Fibroblast of lung (primary cell): ENCODE data around the gene ZKSCAN4. TPM values are rescaled to one million over a fixed set of nuclear protein-coding genes. Genes with fewer than 3 reads are reported as not detected.

ENCODE experiments used
- DNase-seq, 2 donors: peaks; one replicate each; pipeline versions ENCODE4 v3.0.0 to v3.0.0-alpha.2; 2010; ENCODE audit warnings: low read depth in 2 of 2
- H2AFZ ChIP-seq: 2 replicates; pipeline ENCODE4 v1.5.1; 2012; ENCODE audit warnings: low read length, control low read depth, inconsistent platforms
- H3K27ac ChIP-seq: 2 replicates; pipeline ENCODE4 v1.5.1; 2011; ENCODE audit warnings: low read length, control low read depth; ENCODE audit not compliant: insufficient read depth
- H3K27me3 ChIP-seq: 2 replicates; pipeline ENCODE4 v1.5.1; 2011; ENCODE audit warnings: mild to moderate bottlenecking, low read length; ENCODE audit not compliant: control insufficient read depth, insufficient read depth
- H3K36me3 ChIP-seq: 2 replicates; pipeline ENCODE4 v1.5.1; 2011; ENCODE audit warnings: low read length; ENCODE audit not compliant: control insufficient read depth, insufficient read depth
- H3K4me1 ChIP-seq: 2 replicates; pipeline ENCODE4 v1.5.1; 2011; ENCODE audit warnings: low read length; ENCODE audit not compliant: control insufficient read depth, insufficient read depth; ENCODE audit errors: extremely low read depth
- H3K4me2 ChIP-seq: 2 replicates; pipeline ENCODE4 v1.5.1; 2011; ENCODE audit warnings: low read length, control low read depth; ENCODE audit not compliant: insufficient read depth; ENCODE audit errors: extremely low read depth
- H3K4me3 ChIP-seq, 4 experiments: fragments of 200-600 bp in 1 of 4; sonication (generic) in 1 of 4; replicated peaks in 1 of 4; 2 replicates each; pipeline ENCODE4 v1.5.1; 2011 to 2016; ENCODE audit warnings: low read length in 4 of 4, low read depth in 3 of 4, mild to moderate bottlenecking in 3 of 4, control low read depth in 2 of 4, inconsistent platforms in 1 of 4, mixed read lengths in 1 of 4; ENCODE audit not compliant: insufficient read depth in 1 of 4; ENCODE audit errors: control extremely low read depth in 1 of 4
- H3K79me2 ChIP-seq: 2 replicates; pipeline ENCODE4 v1.5.1; 2012; ENCODE audit warnings: mild to moderate bottlenecking, low read length, inconsistent platforms; ENCODE audit not compliant: control insufficient read depth, insufficient read depth
- H3K9ac ChIP-seq: 2 replicates; pipeline ENCODE4 v1.5.1; 2011; ENCODE audit warnings: mild to moderate bottlenecking, low read length, control low read depth; ENCODE audit not compliant: insufficient read depth
- H3K9me3 ChIP-seq: 2 replicates; pipeline ENCODE4 v1.5.1; 2012; ENCODE audit warnings: low read depth, low read length; ENCODE audit not compliant: control insufficient read depth, insufficient read depth
- H4K20me1 ChIP-seq: 2 replicates; pipeline ENCODE4 v1.5.1; 2011; ENCODE audit warnings: low read length; ENCODE audit not compliant: control insufficient read depth, insufficient read depth; ENCODE audit errors: extremely low read depth
- CTCF ChIP-seq, 2 donors: IDR thresholded peaks in 1 of 2; conservative IDR thresholded peaks in 1 of 2; 1 replicate in 1 of 2; 2 replicates in 1 of 2; pipeline ENCODE4 v1.5.1; 2011 to 2012; ENCODE audit warnings: low read length in 2 of 2, control low read depth in 1 of 2, inconsistent platforms in 1 of 2, low read depth in 1 of 2, mild to moderate bottlenecking in 1 of 2
- EZH2 ChIP-seq: IDR thresholded peaks from 2 replicates; pipeline ENCODE4 v1.5.1; 2012; ENCODE audit warnings: low read length, control low read depth, mild to moderate bottlenecking; ENCODE audit errors: missing control alignments
- polyA plus RNA-seq, 2 donors: library from polyadenylated mRNA; depleted of rRNA in 1 of 2; stranded (reverse) in 1 of 2; unstranded in 1 of 2; fragments of >200 nt; gene quantifications; 2 replicates each; pipeline ENCODE4 v1.2.1, GENCODE V29; 2011 to 2012; ENCODE audit warnings: missing spikeins in 1 of 2
- total RNA-seq: library from RNA; depleted of rRNA; stranded (reverse); fragments of >200 nt; gene quantifications from 2 replicates; pipeline ENCODE4 v1.2.1, GENCODE V29; 2014

ZKSCAN4 gene
- total and polyA plus RNA-seq, 2 donors (not counting 1 experiment from before 2014, with no cell fraction given): 4.4 to 7.3 TPM

GRCh38 chr6:28258877-28259777, 7.1 kb upstream of the ZKSCAN4 start, which contains the start of gene NKAPL:
NKAPL (plus strand) TSS chr6:28259297; CDS start chr6:28259372, 75 bp downstream.
- peak within 1 kb of the TSS; percentile 71 for H3K4me2 ChIP-seq
- H3K27ac ChIP-seq: no peak within 1 kb of the TSS
- TF ChIP-seq EZH2 (peak; percentile 28), CTCF (conservative IDR thresholded peaks at IDR 0.05 in 1 of 2, IDR thresholded peaks at IDR 0.05 in 1 of 2; ENCODE audit: low read depth in 1 of 2, low read length in 2 of 2) (no peak)
- no peak within 1 kb of the TSS for H3K9ac ChIP-seq
- peak; percentile 67 to 83 for DNase-seq
- H3K9me3 ChIP-seq: no peaks in the 10 kb centered on the region
- H3K4me1 ChIP-seq: no peaks in the 10 kb centered on the region
- no peaks in the 10 kb centered on the region for H3K79me2 ChIP-seq
- H3K4me3 ChIP-seq: peak within 1 kb of the TSS; percentile 8 to 57 (median 33)
- H3K36me3 ChIP-seq: no peaks in the 10 kb centered on the region
- no peaks in the 10 kb centered on the region for H3K27me3 ChIP-seq
- H4K20me1 ChIP-seq: no peaks in the 10 kb centered on the region
- peak within 1 kb of the TSS; percentile 94 for H2AFZ ChIP-seq

GRCh38 chr6:28257042-28257441, 5.0 kb upstream of the ZKSCAN4 start:
- no peak overlapping the region for H3K9ac ChIP-seq
- no peaks in the 10 kb centered on the region for H3K36me3 ChIP-seq
- H3K4me3 ChIP-seq: no peak overlapping the region
- no peak for TF ChIP-seq CTCF (conservative IDR thresholded peaks at IDR 0.05 in 1 of 2, IDR thresholded peaks at IDR 0.05 in 1 of 2; ENCODE audit: low read depth in 1 of 2, low read length in 2 of 2)
- TF ChIP-seq EZH2: no peak
- no peak overlapping the region for H3K4me2 ChIP-seq
- no peak for DNase-seq
- H3K27ac ChIP-seq: no peak overlapping the region
- H4K20me1 ChIP-seq: no peaks in the 10 kb centered on the region
- no peak overlapping the region for H2AFZ ChIP-seq
- no peaks in the 10 kb centered on the region for H3K27me3 ChIP-seq
- no peaks in the 10 kb centered on the region for H3K9me3 ChIP-seq
- H3K4me1 ChIP-seq: peaks cover 3% of the 10 kb centered on the region
- no peaks in the 10 kb centered on the region for H3K79me2 ChIP-seq

GRCh38 chr6:28254121-28254519, 2.1 kb upstream of the ZKSCAN4 start:
- H3K79me2 ChIP-seq: peaks cover 10% of the 10 kb centered on the region
- TF ChIP-seq EZH2 (no peak), CTCF (conservative IDR thresholded peaks at IDR 0.05 in 1 of 2, IDR thresholded peaks at IDR 0.05 in 1 of 2; ENCODE audit: low read depth in 1 of 2, low read length in 2 of 2) (no peak)
- H3K27me3 ChIP-seq: no peaks in the 10 kb centered on the region
- H3K4me1 ChIP-seq: peaks cover 3% of the 10 kb centered on the region
- H2AFZ ChIP-seq: no peak overlapping the region
- no peaks in the 10 kb centered on the region for H3K36me3 ChIP-seq
- H4K20me1 ChIP-seq: no peaks in the 10 kb centered on the region
- H3K9ac ChIP-seq: no peak overlapping the region
- H3K4me2 ChIP-seq: no peak overlapping the region
- no peaks in the 10 kb centered on the region for H3K9me3 ChIP-seq
- H3K27ac ChIP-seq: no peak overlapping the region
- H3K4me3 ChIP-seq: no peak overlapping the region
- DNase-seq: no peak
